HepG2 (cell line): ENCODE data around the gene CYTH1. TPM values are rescaled to one million over a fixed set of nuclear protein-coding genes. Genes with fewer than 3 reads are reported as not detected.
A peak's percentile ranks its signal among the peaks of the same experiment; 100 is the strongest.

Experiments
- CBX2 ChIP-seq, 2 experiments: fragments of 200-600 bp in 1 of 2; sonication (generic); formaldehyde crosslinking in 1 of 2; IDR thresholded peaks; 2 replicates each; pipeline versions ENCODE4 v1.7.0 to v1.8.1; 2018 to 2022; ENCODE audit warnings: low read depth in 2 of 2, low read length in 1 of 2, mild to moderate bottlenecking in 1 of 2, missing genetic modification reagents in 1 of 2
- CENPX ChIP-seq: sonication (generic); formaldehyde crosslinking; IDR thresholded peaks from 2 replicates; pipeline ENCODE4 v1.9.0; 2021; ENCODE audit warnings: mild to moderate bottlenecking, missing genetic modification reagents, moderate library complexity
- FOXC1 ChIP-seq: sonication (generic); formaldehyde crosslinking; IDR thresholded peaks from 2 replicates; pipeline ENCODE4 v1.8.0; 2022; ENCODE audit warnings: mild to moderate bottlenecking, missing genetic modification reagents, borderline replicate concordance
- MED1 ChIP-seq: sonication (generic); formaldehyde crosslinking; IDR thresholded peaks from 2 replicates; pipeline ENCODE4 v1.4.0; 2020; ENCODE audit warnings: missing genetic modification reagents
- NCOA2 ChIP-seq: sonication (generic); formaldehyde crosslinking; IDR thresholded peaks from 2 replicates; pipeline ENCODE4 v1.8.0; 2022; ENCODE audit warnings: inconsistent platforms
- NR2F1 ChIP-seq, 2 experiments: fragments of 450-650 bp in 1 of 2; formaldehyde crosslinking in 1 of 2; IDR thresholded peaks; 2 replicates each; pipeline versions ENCODE4 v1.5.0 to v1.6.1; 2016 to 2020; ENCODE audit warnings: mild to moderate bottlenecking in 1 of 2, missing compliant biosample characterization in 1 of 2, missing genetic modification reagents in 1 of 2, moderate library complexity in 1 of 2
- SALL2 ChIP-seq: sonication (generic); formaldehyde crosslinking; IDR thresholded peaks from 2 replicates; pipeline ENCODE4 v1.8.1; 2023; ENCODE audit warnings: mild to moderate bottlenecking, missing genetic modification reagents, inconsistent platforms
- SUZ12 ChIP-seq: fragments of 150-350 bp; IDR thresholded peaks from 2 replicates; pipeline ENCODE4 v1.6.1; 2014; ENCODE audit warnings: low read depth, low read length
- THAP11 ChIP-seq: IDR thresholded peaks from 2 replicates; pipeline ENCODE4 v1.6.1; 2016; ENCODE audit warnings: missing biosample characterization, missing genetic modification reagents
- ZBTB37 ChIP-seq: sonication (generic); formaldehyde crosslinking; IDR thresholded peaks from 2 replicates; pipeline ENCODE4 v1.4.0; 2020; ENCODE audit warnings: mild to moderate bottlenecking, missing genetic modification reagents
- ZFX ChIP-seq: sonication (generic); formaldehyde crosslinking; IDR thresholded peaks from 2 replicates; pipeline ENCODE4 v1.4.0; 2020; ENCODE audit warnings: mild to moderate bottlenecking, low read depth, missing genetic modification reagents, moderate library complexity
- ZNF292 ChIP-seq: sonication (generic); formaldehyde crosslinking; IDR thresholded peaks from 2 replicates; pipeline ENCODE4 v1.8.1; 2022; ENCODE audit warnings: mild to moderate bottlenecking, low read depth, missing genetic modification reagents, borderline replicate concordance
- ZNF441 ChIP-seq: sonication (generic); formaldehyde crosslinking; IDR thresholded peaks from 2 replicates; pipeline ENCODE4 v1.7.0; 2021; ENCODE audit warnings: missing genetic modification reagents, borderline replicate concordance
- ZNF546 ChIP-seq: sonication (generic); formaldehyde crosslinking; conservative IDR thresholded peaks from 2 replicates; pipeline ENCODE4 v1.8.1; 2023; ENCODE audit warnings: mild to moderate bottlenecking, missing genetic modification reagents
- ZNF792 ChIP-seq: IDR thresholded peaks from 2 replicates; pipeline ENCODE4 v1.6.1; 2016
- polyA plus RNA-seq, 8 experiments: library from polyadenylated mRNA; depleted of rRNA in 3 of 8; stranded (reverse) in 7 of 8; unstranded in 1 of 8; fragments of >200 nt; fragmentation: Illumina TruSeq in 4 of 8; extraction: Trizol in 4 of 8; gene quantifications; 2 replicates each; pipeline versions ENCODE4 v1.2.1 to v1.2.3, GENCODE V29; 2011 to 2016; ENCODE audit warnings: low read depth in 4 of 8, missing spikeins in 1 of 8, mixed read lengths in 1 of 8; ENCODE audit not compliant: insufficient read depth in 1 of 8
- total RNA-seq, 5 experiments: library from RNA; depleted of rRNA; stranded (reverse); fragments of >200 nt; fragmentation: Illumina TruSeq; extraction: Trizol; gene quantifications; 2 replicates each; pipeline ENCODE4 v1.2.3, GENCODE V29; 2016; ENCODE audit warnings: low read depth in 1 of 5
- TF ChIP-seq, protein P1 (sequence below): sonication (generic); formaldehyde crosslinking; IDR thresholded peaks from 2 replicates; pipeline ENCODE4 v1.5.0; 2020; ENCODE audit warnings: mild to moderate bottlenecking, missing genetic modification reagents, borderline replicate concordance
- TF ChIP-seq, protein P2 (sequence below): sonication (generic); formaldehyde crosslinking; IDR thresholded peaks from 2 replicates; pipeline ENCODE4 v1.5.0; 2020; ENCODE audit warnings: missing genetic modification reagents
- TF ChIP-seq, protein P3 (sequence below): sonication (generic); formaldehyde crosslinking; IDR thresholded peaks from 2 replicates; pipeline ENCODE4 v1.8.0; 2022; ENCODE audit warnings: mild to moderate bottlenecking, missing genetic modification reagents, moderate library complexity
- TF ChIP-seq, protein P4 (sequence below): IDR thresholded peaks from 2 replicates; pipeline ENCODE4 v1.6.1; 2016; ENCODE audit warnings: mild to moderate bottlenecking

The CYTH1 gene
- total and polyA plus RNA-seq, 2 of the 13 experiments (the other 11 are each of a cell fraction or from before 2014, with no cell fraction given): 20.1 to 48.9 TPM

GRCh38 chr17:78748730-78749317 lies 33.2 kb downstream of the CYTH1 start (continued):
- peak; percentile 91 for TF ChIP-seq MED1
- TF ChIP-seq ZBTB37 (CRISPR knock-in tag): no peak
- no peak for TF ChIP-seq CENPX (CRISPR knock-in tag)
- TF ChIP-seq, protein P1, sequence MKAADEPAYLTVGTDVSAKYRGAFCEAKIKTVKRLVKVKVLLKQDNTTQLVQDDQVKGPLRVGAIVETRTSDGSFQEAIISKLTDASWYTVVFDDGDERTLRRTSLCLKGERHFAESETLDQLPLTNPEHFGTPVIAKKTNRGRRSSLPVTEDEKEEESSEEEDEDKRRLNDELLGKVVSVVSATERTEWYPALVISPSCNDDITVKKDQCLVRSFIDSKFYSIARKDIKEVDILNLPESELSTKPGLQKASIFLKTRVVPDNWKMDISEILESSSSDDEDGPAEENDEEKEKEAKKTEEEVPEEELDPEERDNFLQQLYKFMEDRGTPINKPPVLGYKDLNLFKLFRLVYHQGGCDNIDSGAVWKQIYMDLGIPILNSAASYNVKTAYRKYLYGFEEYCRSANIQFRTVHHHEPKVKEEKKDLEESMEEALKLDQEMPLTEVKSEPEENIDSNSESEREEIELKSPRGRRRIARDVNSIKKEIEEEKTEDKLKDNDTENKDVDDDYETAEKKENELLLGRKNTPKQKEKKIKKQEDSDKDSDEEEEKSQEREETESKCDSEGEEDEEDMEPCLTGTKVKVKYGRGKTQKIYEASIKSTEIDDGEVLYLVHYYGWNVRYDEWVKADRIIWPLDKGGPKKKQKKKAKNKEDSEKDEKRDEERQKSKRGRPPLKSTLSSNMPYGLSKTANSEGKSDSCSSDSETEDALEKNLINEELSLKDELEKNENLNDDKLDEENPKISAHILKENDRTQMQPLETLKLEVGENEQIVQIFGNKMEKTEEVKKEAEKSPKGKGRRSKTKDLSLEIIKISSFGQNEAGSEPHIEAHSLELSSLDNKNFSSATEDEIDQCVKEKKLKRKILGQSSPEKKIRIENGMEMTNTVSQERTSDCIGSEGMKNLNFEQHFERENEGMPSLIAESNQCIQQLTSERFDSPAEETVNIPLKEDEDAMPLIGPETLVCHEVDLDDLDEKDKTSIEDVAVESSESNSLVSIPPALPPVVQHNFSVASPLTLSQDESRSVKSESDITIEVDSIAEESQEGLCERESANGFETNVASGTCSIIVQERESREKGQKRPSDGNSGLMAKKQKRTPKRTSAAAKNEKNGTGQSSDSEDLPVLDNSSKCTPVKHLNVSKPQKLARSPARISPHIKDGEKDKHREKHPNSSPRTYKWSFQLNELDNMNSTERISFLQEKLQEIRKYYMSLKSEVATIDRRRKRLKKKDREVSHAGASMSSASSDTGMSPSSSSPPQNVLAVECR (CRISPR knock-in tag): peak; percentile 82; the same call in 1 of the 2 replicates
- peak; percentile 54; the same call in 1 of the 2 replicates for TF ChIP-seq ZNF792 (CRISPR knock-in tag)
- peak; percentile 63; the same call in 1 of the 2 replicates for TF ChIP-seq NCOA2 (CRISPR knock-in tag)
- TF ChIP-seq NR2F1 (CRISPR knock-in tag; IDR thresholded peaks at IDR 0.05): peak; percentile 43 to 72; a peak in 3 of 4 replicates
- TF ChIP-seq FOXC1 (CRISPR knock-in tag): 0 out of 2 replicates have a peak, but pooled peaks have one; percentile 53
- peak; percentile 57; the same call in 1 of the 2 replicates for TF ChIP-seq SALL2 (CRISPR knock-in tag)
- TF ChIP-seq, protein P2, sequence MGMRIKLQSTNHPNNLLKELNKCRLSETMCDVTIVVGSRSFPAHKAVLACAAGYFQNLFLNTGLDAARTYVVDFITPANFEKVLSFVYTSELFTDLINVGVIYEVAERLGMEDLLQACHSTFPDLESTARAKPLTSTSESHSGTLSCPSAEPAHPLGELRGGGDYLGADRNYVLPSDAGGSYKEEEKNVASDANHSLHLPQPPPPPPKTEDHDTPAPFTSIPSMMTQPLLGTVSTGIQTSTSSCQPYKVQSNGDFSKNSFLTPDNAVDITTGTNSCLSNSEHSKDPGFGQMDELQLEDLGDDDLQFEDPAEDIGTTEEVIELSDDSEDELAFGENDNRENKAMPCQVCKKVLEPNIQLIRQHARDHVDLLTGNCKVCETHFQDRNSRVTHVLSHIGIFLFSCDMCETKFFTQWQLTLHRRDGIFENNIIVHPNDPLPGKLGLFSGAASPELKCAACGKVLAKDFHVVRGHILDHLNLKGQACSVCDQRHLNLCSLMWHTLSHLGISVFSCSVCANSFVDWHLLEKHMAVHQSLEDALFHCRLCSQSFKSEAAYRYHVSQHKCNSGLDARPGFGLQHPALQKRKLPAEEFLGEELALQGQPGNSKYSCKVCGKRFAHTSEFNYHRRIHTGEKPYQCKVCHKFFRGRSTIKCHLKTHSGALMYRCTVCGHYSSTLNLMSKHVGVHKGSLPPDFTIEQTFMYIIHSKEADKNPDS: no peak; the same call in 1 of the 2 replicates
- peak; percentile 63 for TF ChIP-seq ZNF292 (CRISPR knock-in tag)
- TF ChIP-seq THAP11: peak; percentile 27; the same call in 1 of the 2 replicates
- TF ChIP-seq, protein P3, sequence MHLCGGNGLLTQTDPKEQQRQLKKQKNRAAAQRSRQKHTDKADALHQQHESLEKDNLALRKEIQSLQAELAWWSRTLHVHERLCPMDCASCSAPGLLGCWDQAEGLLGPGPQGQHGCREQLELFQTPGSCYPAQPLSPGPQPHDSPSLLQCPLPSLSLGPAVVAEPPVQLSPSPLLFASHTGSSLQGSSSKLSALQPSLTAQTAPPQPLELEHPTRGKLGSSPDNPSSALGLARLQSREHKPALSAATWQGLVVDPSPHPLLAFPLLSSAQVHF (CRISPR knock-in tag): no peak; the same call in 1 of the 2 replicates
- no peak for TF ChIP-seq ZNF546 (CRISPR knock-in tag)
- no peak for TF ChIP-seq SUZ12
- peak; percentile 67 for TF ChIP-seq ZFX (CRISPR knock-in tag)
- TF ChIP-seq CBX2 (IDR thresholded peaks at IDR 0.05; ENCODE audit: low read depth, low read length): no peak
- TF ChIP-seq CBX2 (CRISPR knock-in tag; IDR thresholded peaks at IDR 0.05; ENCODE audit: low read depth): peak; percentile 37; the same call in 1 of the 2 replicates
- peak; percentile 22; the same call in 1 of the 2 replicates for TF ChIP-seq ZNF441 (CRISPR knock-in tag)
- TF ChIP-seq, protein P4, sequence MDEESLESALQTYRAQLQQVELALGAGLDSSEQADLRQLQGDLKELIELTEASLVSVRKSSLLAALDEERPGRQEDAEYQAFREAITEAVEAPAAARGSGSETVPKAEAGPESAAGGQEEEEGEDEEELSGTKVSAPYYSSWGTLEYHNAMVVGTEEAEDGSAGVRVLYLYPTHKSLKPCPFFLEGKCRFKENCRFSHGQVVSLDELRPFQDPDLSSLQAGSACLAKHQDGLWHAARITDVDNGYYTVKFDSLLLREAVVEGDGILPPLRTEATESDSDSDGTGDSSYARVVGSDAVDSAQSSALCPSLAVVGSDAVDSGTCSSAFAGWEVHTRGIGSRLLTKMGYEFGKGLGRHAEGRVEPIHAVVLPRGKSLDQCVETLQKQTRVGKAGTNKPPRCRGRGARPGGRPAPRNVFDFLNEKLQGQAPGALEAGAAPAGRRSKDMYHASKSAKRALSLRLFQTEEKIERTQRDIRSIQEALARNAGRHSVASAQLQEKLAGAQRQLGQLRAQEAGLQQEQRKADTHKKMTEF (CRISPR knock-in tag): peak; percentile 60; the same call in 1 of the 2 replicates
